Measurements from ENCODE around the gene SHROOM2. TPM values are rescaled to one million over a fixed set of nuclear protein-coding genes. Genes with fewer than 3 reads are reported as not detected.

Gene SHROOM2
- total and polyA plus RNA-seq, 2 of the 4 experiments (the other 2 are of a cell fraction) = 8.1 to 14.2 TPM

DNA sequence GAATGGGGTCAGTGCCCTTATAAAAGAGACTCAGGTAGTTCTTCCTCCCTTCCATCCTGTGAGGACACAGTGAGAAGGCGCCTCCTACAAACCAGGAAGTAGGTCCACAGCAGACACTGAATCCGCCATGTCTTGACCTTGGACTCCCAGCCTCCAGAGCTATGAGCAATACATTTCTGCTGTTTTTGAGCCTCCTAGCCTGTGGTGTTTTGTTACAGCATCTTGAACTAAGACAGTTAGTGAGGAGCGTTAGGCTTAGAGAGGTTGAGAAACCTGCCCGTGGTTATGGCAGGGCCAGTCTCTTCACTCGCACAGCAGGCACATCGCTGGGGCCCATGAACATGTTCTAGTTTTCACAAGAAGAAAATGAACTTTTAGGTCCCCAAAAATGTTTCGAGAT lies 19.7 kb downstream of the SHROOM2 start:
- Histone ChIP-seq H2BK20ac (ENCODE audit: low read depth, low read length) (no peak overlapping the region), H3K4me1 (ENCODE audit: control insufficient read depth, insufficient read depth, low read length) (no peaks in the 10 kb centered on the region), H2AFZ (replicated peaks; ENCODE audit: low read length, poor library complexity) (no peak overlapping the region), H3K4ac (ENCODE audit: low read depth, low read length) (no peak overlapping the region), H2AK5ac (ENCODE audit: low read depth, low read length) (no peak overlapping the region), H3K18ac (ENCODE audit: low read depth, low read length) (no peak overlapping the region), H2BK120ac (ENCODE audit: low read depth, low read length) (no peak overlapping the region), H3K9me3 (ENCODE audit: control insufficient read depth, insufficient read depth, low read length) (no peaks in the 10 kb centered on the region; the same call in 1 of the 2 replicates), H4K20me1 (ENCODE audit: insufficient read depth, low read length) (no peaks in the 10 kb centered on the region), H3K4me3 (ENCODE audit: insufficient read depth, low read depth, low read length) (no peak overlapping the region), H2BK5ac (ENCODE audit: low read depth, low read length, poor library complexity, severe bottlenecking) (no peak overlapping the region), H4K8ac (ENCODE audit: low read depth in 2 of 2, low read length in 2 of 2) (no peak overlapping the region), H3K27ac (ENCODE audit: insufficient read depth, low read length) (no peak overlapping the region), H3K79me1 (ENCODE audit: low read depth in 1 of 2, low read length in 2 of 2) (no peaks in the 10 kb centered on the region), H3K56ac (ENCODE audit: extremely low read depth, insufficient read depth, low read length) (no peak overlapping the region), H3K4me2 (ENCODE audit: low read depth, low read length) (no peak overlapping the region), H3K14ac (replicated peaks; ENCODE audit: low read depth, low read length) (no peak overlapping the region), H3K36me3 (ENCODE audit: control insufficient read depth, insufficient read depth, low read length) (no peaks in the 10 kb centered on the region), H2BK15ac (ENCODE audit: low read depth, low read length) (no peak overlapping the region), H3K9me1 (ENCODE audit: insufficient read depth, low read length) (no peaks in the 10 kb centered on the region), H3K27me3 (ENCODE audit: control insufficient read depth, insufficient read depth, low read length) (no peaks in the 10 kb centered on the region), H2AK9ac (replicated peaks; ENCODE audit: low read depth, low read length, poor library complexity) (no peak overlapping the region), H4K91ac (ENCODE audit: insufficient read depth, low read depth, low read length) (no peak overlapping the region), H4K5ac (ENCODE audit: low read depth, low read length) (no peak overlapping the region), H3K9ac (ENCODE audit: low read depth, low read length) (no peak overlapping the region), H3K23ac (ENCODE audit: low read depth, low read length) (no peak overlapping the region)
- in situ Hi-C loops (cut with MboI; ENCODE audit: low sequenced_read_pairs) (no loop called here), intact Hi-C loops (cut with micrococcal nuclease) (no loop called here), dilution Hi-C loops (cut with HindIII; ENCODE audit: low sequenced_read_pairs, unreplicated experiment) (no loop called here)
- no TSS peak for BruUV-seq (replicated peaks)
- ATAC-seq (ENCODE audit: low read depth) (no peak; the same call in 1 of the 2 replicates), DNase-seq (peak; percentile 13)
- ChIA-PET CTCF (no interaction called here), POLR2A (ENCODE audit: unreplicated experiment) (no interaction called here)
- TF ChIP-seq RCOR1 (IDR thresholded peaks at IDR 0.05; ENCODE audit: insufficient replicate concordance, low read length) (no peak), POLR2A (IDR thresholded peaks at IDR 0.05; ENCODE audit: low read depth, low read length) (no peak), RFX5 (IDR thresholded peaks at IDR 0.05; ENCODE audit: low read depth, low read length) (no peak), CHD1 (IDR thresholded peaks at IDR 0.05; ENCODE audit: low read depth, low read length) (no peak), SMC3 (IDR thresholded peaks at IDR 0.05; ENCODE audit: low read depth, low read length) (no peak), BHLHE40 (IDR thresholded peaks at IDR 0.05; ENCODE audit: low read depth, low read length) (no peak), MXI1 (IDR thresholded peaks at IDR 0.05; ENCODE audit: borderline replicate concordance, low read depth, low read length) (no peak), MAZ (IDR thresholded peaks at IDR 0.05; ENCODE audit: borderline replicate concordance, low read depth, low read length) (no peak), NFE2L2 (IDR thresholded peaks at IDR 0.05; ENCODE audit: low read depth, low read length) (no peak), CEBPB (IDR thresholded peaks at IDR 0.05; ENCODE audit: low read depth, low read length) (no peak), RAD21 (IDR thresholded peaks at IDR 0.05; ENCODE audit: low read length) (no peak), MAFK (IDR thresholded peaks at IDR 0.05; ENCODE audit: low read depth, low read length) (no peak), FOS (IDR thresholded peaks at IDR 0.05; ENCODE audit: low read depth, low read length) (no peak)
- TF ChIP-seq, protein P1, sequence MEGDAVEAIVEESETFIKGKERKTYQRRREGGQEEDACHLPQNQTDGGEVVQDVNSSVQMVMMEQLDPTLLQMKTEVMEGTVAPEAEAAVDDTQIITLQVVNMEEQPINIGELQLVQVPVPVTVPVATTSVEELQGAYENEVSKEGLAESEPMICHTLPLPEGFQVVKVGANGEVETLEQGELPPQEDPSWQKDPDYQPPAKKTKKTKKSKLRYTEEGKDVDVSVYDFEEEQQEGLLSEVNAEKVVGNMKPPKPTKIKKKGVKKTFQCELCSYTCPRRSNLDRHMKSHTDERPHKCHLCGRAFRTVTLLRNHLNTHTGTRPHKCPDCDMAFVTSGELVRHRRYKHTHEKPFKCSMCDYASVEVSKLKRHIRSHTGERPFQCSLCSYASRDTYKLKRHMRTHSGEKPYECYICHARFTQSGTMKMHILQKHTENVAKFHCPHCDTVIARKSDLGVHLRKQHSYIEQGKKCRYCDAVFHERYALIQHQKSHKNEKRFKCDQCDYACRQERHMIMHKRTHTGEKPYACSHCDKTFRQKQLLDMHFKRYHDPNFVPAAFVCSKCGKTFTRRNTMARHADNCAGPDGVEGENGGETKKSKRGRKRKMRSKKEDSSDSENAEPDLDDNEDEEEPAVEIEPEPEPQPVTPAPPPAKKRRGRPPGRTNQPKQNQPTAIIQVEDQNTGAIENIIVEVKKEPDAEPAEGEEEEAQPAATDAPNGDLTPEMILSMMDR (conservative IDR thresholded peaks at IDR 0.05; ENCODE audit: low read depth, low read length) = no peak
- TF ChIP-seq, protein P2, sequence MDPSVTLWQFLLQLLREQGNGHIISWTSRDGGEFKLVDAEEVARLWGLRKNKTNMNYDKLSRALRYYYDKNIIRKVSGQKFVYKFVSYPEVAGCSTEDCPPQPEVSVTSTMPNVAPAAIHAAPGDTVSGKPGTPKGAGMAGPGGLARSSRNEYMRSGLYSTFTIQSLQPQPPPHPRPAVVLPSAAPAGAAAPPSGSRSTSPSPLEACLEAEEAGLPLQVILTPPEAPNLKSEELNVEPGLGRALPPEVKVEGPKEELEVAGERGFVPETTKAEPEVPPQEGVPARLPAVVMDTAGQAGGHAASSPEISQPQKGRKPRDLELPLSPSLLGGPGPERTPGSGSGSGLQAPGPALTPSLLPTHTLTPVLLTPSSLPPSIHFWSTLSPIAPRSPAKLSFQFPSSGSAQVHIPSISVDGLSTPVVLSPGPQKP (IDR thresholded peaks at IDR 0.05; ENCODE audit: borderline replicate concordance, low read depth, low read length) = no peak
- TF ChIP-seq, protein P3, sequence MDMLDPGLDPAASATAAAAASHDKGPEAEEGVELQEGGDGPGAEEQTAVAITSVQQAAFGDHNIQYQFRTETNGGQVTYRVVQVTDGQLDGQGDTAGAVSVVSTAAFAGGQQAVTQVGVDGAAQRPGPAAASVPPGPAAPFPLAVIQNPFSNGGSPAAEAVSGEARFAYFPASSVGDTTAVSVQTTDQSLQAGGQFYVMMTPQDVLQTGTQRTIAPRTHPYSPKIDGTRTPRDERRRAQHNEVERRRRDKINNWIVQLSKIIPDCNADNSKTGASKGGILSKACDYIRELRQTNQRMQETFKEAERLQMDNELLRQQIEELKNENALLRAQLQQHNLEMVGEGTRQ (IDR thresholded peaks at IDR 0.05; ENCODE audit: low read depth, low read length) = no peak
- 100% methylated on average over 2 of the region's 7 CpGs; no CpG with 5 or more reads in 1 of the 2 experiments for WGBS, 2 experiments (ENCODE audit: extremely low coverage in 2 of 2, insufficient read length in 1 of 2)
